ENCODE measurements around the gene SPTBN1.

DNA sequence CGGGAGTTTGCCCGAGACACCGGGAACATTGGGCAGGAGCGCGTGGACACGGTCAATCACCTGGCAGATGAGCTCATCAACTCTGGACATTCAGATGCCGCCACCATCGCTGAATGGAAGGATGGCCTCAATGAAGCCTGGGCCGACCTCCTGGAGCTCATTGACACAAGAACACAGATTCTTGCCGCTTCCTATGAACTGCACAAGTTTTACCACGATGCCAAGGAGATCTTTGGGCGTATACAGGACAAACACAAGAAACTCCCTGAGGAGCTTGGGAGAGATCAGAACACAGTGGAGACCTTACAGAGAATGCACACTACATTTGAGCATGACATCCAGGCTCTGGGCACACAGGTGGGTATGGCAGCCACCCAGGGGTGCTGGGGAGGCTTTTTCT, 193.5 kb downstream of the SPTBN1 start:
- TF ChIP-seq, protein P1, sequence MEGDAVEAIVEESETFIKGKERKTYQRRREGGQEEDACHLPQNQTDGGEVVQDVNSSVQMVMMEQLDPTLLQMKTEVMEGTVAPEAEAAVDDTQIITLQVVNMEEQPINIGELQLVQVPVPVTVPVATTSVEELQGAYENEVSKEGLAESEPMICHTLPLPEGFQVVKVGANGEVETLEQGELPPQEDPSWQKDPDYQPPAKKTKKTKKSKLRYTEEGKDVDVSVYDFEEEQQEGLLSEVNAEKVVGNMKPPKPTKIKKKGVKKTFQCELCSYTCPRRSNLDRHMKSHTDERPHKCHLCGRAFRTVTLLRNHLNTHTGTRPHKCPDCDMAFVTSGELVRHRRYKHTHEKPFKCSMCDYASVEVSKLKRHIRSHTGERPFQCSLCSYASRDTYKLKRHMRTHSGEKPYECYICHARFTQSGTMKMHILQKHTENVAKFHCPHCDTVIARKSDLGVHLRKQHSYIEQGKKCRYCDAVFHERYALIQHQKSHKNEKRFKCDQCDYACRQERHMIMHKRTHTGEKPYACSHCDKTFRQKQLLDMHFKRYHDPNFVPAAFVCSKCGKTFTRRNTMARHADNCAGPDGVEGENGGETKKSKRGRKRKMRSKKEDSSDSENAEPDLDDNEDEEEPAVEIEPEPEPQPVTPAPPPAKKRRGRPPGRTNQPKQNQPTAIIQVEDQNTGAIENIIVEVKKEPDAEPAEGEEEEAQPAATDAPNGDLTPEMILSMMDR (conservative IDR thresholded peaks at IDR 0.05; ENCODE audit: low read depth, low read length): no peak
- TF ChIP-seq EZH2 (IDR thresholded peaks at IDR 0.05; ENCODE audit: borderline replicate concordance, low read depth, low read length, poor library complexity, severe bottlenecking): no peak

Data from A673 (cell line).